ENCODE data around the gene ACSS1.

The ACSS1 gene

GRCh38 chr20:25058051-25058846, at the start of gene ACSS1:
Gene ACSS1, minus strand, starts transcription at chr20:25058139. Its CDS starts 37 bp downstream, at chr20:25058102.
- DNase-seq: no peak

- DNase-seq: no peak
These were observed 45.6 kb upstream of the ACSS1 start for GRCh38 chr20:25103526-25103925.

GRCh38 chr20:25100914-25101313, 43.0 kb upstream of the ACSS1 start:
- no peak for DNase-seq

- no peak for DNase-seq
These were observed 41.7 kb upstream of the ACSS1 start for GRCh38 chr20:25099601-25100140.

- DNase-seq: no peak
These were observed 39.6 kb upstream of the ACSS1 start for GRCh38 chr20:25097498-25097897.

GRCh38 chr20:25090492-25091429, 32.8 kb upstream of the ACSS1 start:
- no peak for DNase-seq

GRCh38 chr20:25089662-25090061, 31.7 kb upstream of the ACSS1 start:
- no peak for DNase-seq

- DNase-seq: no peak
These were observed 31.2 kb upstream of the ACSS1 start for GRCh38 chr20:25089096-25089495.

GRCh38 chr20:25088267-25088666, 30.3 kb upstream of the ACSS1 start:
- no peak for DNase-seq

GRCh38 chr20:25087186-25087929, 29.4 kb upstream of the ACSS1 start:
- no peak for DNase-seq

GRCh38 chr20:25085756-25086495, 28.0 kb upstream of the ACSS1 start:
- DNase-seq: no peak

- DNase-seq: no peak
These were observed 26.8 kb upstream of the ACSS1 start for GRCh38 chr20:25084626-25085187.

GRCh38 chr20:25083773-25084625, 26.1 kb upstream of the ACSS1 start:
- DNase-seq: no peak

- DNase-seq: no peak
These were observed 25.3 kb upstream of the ACSS1 start for GRCh38 chr20:25083141-25083772.

GRCh38 chr20:25082498-25082873, 24.5 kb upstream of the ACSS1 start:
- no peak for DNase-seq

GRCh38 chr20:25081730-25082497, 24.0 kb upstream of the ACSS1 start, which contains the start of gene VSX1:
Gene VSX1, minus strand, starts transcription at chr20:25082141. Its CDS starts 45 bp downstream, at chr20:25082096.
- no peak for DNase-seq

- DNase-seq: no peak
These were observed 23.3 kb upstream of the ACSS1 start for GRCh38 chr20:25081065-25081729.

- no peak for DNase-seq
These were observed 21.2 kb upstream of the ACSS1 start for GRCh38 chr20:25079171-25079570.

GRCh38 chr20:25078662-25079061, 20.7 kb upstream of the ACSS1 start:
- DNase-seq: no peak
